B cell (primary cell): ENCODE measurements around the gene ALKBH4.
"Not testable (repeated sequence)": the region's sequence is repeated elsewhere in the genome, so short reads cannot be mapped to it uniquely, and the experiment has no call there.

Experiments used
- CTCF ChIP-seq: fragments of 200-600 bp; IDR thresholded peaks from one replicate; pipeline ENCODE4 v1.8.0; 2022; ENCODE audit warnings: antibody characterized with exemption, mild to moderate bottlenecking
- EZH2 ChIP-seq: IDR thresholded peaks from 2 replicates; pipeline ENCODE4 v1.6.1; 2012; ENCODE audit warnings: borderline replicate concordance, low read depth, mild to moderate bottlenecking, moderate library complexity, low read length; ENCODE audit not compliant: insufficient read depth, poor library complexity, severe bottlenecking

DNA sequence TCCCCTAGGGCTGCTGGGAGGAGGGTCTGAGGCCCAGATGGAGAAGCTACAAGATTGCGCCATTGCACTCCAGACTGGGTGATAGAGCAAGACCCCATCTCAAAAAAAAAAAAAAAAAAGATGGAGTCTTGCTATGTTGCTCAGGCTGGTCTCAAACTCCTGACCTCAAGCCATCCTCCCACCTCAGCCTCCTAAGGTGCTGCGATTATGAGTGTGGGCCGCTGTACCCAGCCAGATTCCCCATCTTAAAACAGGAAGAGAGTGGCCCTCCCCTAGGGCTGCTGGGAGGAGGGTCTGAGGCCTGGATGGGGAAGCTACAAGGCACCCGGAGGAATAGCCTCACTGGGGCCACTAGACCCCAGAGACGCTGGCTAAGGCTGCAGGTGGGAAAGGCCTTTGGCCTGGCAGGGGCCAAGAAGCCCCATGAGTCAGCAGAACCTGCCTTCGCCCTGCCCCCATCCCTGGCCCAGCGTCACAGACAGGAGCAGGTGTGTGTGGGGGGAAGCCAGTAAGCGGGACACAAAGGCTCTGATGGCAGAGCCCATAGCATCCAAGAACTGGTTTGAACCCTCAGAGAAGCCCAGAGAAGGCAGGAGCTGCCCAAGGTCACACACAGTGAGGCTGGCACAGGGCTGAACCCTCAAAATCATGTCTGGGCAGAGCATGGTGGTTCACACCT, 42.9 kb upstream of the ALKBH4 start:
- TF ChIP-seq CTCF, EZH2: not testable (repeated sequence)
